ENCODE measurements around the gene PHLDA1. TPM values are rescaled to one million over a fixed set of nuclear protein-coding genes. Genes with fewer than 3 reads are reported as not detected.

PHLDA1 gene
- total and polyA plus RNA-seq, 2 experiments from 2014 or later, result 35.7 to 36.2 TPM

DNA sequence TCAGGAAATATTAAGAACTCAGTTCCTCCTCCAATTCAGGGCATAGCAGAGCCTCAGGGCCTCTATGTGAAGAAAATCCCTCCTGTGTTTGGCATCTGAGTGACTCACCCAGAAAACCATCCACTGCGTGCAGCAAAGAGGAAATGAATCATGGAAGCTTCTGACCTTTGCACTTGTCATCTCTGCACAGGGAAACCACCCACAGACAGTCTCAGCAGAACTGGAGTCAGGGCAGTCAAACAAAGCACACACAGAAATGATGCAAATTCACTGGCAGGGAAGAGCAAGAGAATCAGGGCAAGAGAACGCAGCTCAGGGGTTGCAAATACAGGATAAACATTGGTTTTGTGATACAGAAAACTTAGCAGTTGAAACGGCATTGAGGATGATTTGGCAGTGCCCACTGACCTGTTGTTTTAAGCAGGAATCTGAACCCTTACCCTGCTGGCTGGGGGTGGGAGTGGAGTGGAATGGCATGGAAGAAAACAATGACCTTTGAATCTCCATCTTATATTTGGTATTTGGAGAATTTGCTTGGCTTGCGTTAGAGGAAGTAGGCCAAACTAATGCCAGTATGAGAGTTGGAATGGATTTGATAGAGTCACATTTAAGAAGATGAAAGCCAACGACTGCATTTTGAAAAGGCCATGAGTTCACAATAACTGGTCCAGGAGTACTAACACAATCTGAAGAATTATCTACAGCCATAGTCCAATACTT, 53.5 kb downstream of the PHLDA1 start:
- Histone ChIP-seq H3F3A (ENCODE audit: insufficient read depth) (peaks cover 34% of the 10 kb centered on the region), H3K79me2 (ENCODE audit: insufficient read depth) (no peaks in the 10 kb centered on the region), H3K27ac (peak overlapping the region; percentile 95), H3K9ac (peak overlapping the region; percentile 74), H3K4me1 (ENCODE audit: insufficient read depth) (peaks cover 34% of the 10 kb centered on the region), H2AFZ (peak overlapping the region; percentile 60), H3K4me2 (ENCODE audit: unreplicated experiment) (peak overlapping the region; percentile 72), H3K27me3 (replicated peaks; ENCODE audit: insufficient read depth) (no peaks in the 10 kb centered on the region), H3K9me3 (ENCODE audit: low read depth) (no peaks in the 10 kb centered on the region), H4K20me1 (ENCODE audit: insufficient read depth) (no peaks in the 10 kb centered on the region), H3K4me3 (peak overlapping the region; percentile 14; the same call in 1 of the 2 replicates), H3K9me2 (ENCODE audit: insufficient read depth) (no peaks in the 10 kb centered on the region), H3K36me3 (ENCODE audit: low read depth) (no peaks in the 10 kb centered on the region)
- peak; percentile 99 for DNase-seq
- WGBS, 2 experiments (ENCODE audit: low coverage in 1 of 2, low lambda C conversion rate in 2 of 2, missing lambda C conversion rate in 2 of 2), result 2 to 3% methylated on average over 5 of the region's 5 CpGs
- in situ Hi-C loops (cut with MboI), result no loop called here
- TF ChIP-seq EZH2 (IDR thresholded peaks at IDR 0.05; ENCODE audit: insufficient read depth, poor library complexity, severe bottlenecking) (no peak), EZH2phosphoT487 (IDR thresholded peaks at IDR 0.05; ENCODE audit: insufficient read depth, low read depth) (no peak)

GRCh38 chr12:75977590-75977951, 54.0 kb downstream of the PHLDA1 start:
- Histone ChIP-seq H3K4me1 (ENCODE audit: insufficient read depth) (peaks cover 30% of the 10 kb centered on the region), H3K27ac (peak overlapping the region; percentile 95), H3K27me3 (replicated peaks; ENCODE audit: insufficient read depth) (no peaks in the 10 kb centered on the region), H3K36me3 (ENCODE audit: low read depth) (no peaks in the 10 kb centered on the region), H3K4me3 (no peak overlapping the region), H3K9me3 (ENCODE audit: low read depth) (no peaks in the 10 kb centered on the region), H3F3A (ENCODE audit: insufficient read depth) (peaks cover 34% of the 10 kb centered on the region), H3K4me2 (ENCODE audit: unreplicated experiment) (peak overlapping the region; percentile 61), H4K20me1 (ENCODE audit: insufficient read depth) (no peaks in the 10 kb centered on the region), H2AFZ (0 out of 2 replicates have a peak overlapping the region, but pooled peaks have one; percentile 26), H3K79me2 (ENCODE audit: insufficient read depth) (no peaks in the 10 kb centered on the region), H3K9me2 (ENCODE audit: insufficient read depth) (no peaks in the 10 kb centered on the region), H3K9ac (peak overlapping the region; percentile 72)
- in situ Hi-C loops (cut with MboI), result no loop called here
- no peak for DNase-seq
- TF ChIP-seq EZH2phosphoT487 (IDR thresholded peaks at IDR 0.05; ENCODE audit: insufficient read depth, low read depth), result no peak
- no peak for TF ChIP-seq EZH2 (IDR thresholded peaks at IDR 0.05; ENCODE audit: insufficient read depth, poor library complexity, severe bottlenecking)
- WGBS, 2 experiments (ENCODE audit: low coverage in 1 of 2, low lambda C conversion rate in 2 of 2, missing lambda C conversion rate in 2 of 2), result 33 to 41% methylated on average over 5 of the region's 5 CpGs

- H3K9me2 ChIP-seq (ENCODE audit: insufficient read depth), result no peaks in the 10 kb centered on the region
- H3F3A ChIP-seq (ENCODE audit: insufficient read depth), result peaks cover 34% of the 10 kb centered on the region
- WGBS, 2 experiments (ENCODE audit: low coverage in 1 of 2, low lambda C conversion rate in 2 of 2, missing lambda C conversion rate in 2 of 2), result 99% methylated on average over 3 of the region's 3 CpGs
- H3K4me3 ChIP-seq, result no peak overlapping the region
- H3K9ac ChIP-seq, result peak overlapping the region; percentile 72; the same call in 1 of the 2 replicates
- H3K27ac ChIP-seq, result peak overlapping the region; percentile 95
- no peaks in the 10 kb centered on the region for H3K27me3 ChIP-seq (replicated peaks; ENCODE audit: insufficient read depth)
- H4K20me1 ChIP-seq (ENCODE audit: insufficient read depth), result no peaks in the 10 kb centered on the region
- H3K9me3 ChIP-seq (ENCODE audit: low read depth), result no peaks in the 10 kb centered on the region
- 0 out of 2 replicates have a peak overlapping the region, but pooled peaks have one; percentile 26 for H2AFZ ChIP-seq
- H3K4me2 ChIP-seq (ENCODE audit: unreplicated experiment), result peak overlapping the region; percentile 61
- no peak for TF ChIP-seq EZH2 (IDR thresholded peaks at IDR 0.05; ENCODE audit: insufficient read depth, poor library complexity, severe bottlenecking)
- no peaks in the 10 kb centered on the region for H3K79me2 ChIP-seq (ENCODE audit: insufficient read depth)
- in situ Hi-C loops (cut with MboI), result no loop called here
- H3K4me1 ChIP-seq (ENCODE audit: insufficient read depth), result peaks cover 30% of the 10 kb centered on the region
- DNase-seq, result no peak
- no peaks in the 10 kb centered on the region for H3K36me3 ChIP-seq (ENCODE audit: low read depth)
These were observed 54.7 kb downstream of the PHLDA1 start for GRCh38 chr12:75976913-75977312.

DNA sequence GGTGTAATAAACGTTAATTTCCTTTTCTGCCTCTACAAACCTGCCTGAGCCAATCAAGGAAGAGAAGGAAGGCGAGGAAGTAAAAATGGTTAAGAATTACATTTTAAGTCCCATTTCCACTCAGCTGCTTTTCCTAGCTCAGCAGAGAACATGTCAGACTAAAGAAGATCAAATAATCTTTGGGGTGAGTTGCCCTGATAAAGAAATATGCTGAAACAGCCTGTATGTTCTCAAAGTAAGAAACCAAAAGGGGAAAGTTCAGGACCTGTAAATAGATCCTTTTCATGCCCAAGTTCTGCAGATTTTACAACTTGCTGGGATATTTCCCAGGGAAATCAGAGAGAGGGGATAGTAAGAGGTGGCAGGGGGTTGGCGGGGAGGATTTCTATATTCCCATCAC, 55.5 kb downstream of the PHLDA1 start:
- in situ Hi-C loops (cut with MboI), result no loop called here
- Histone ChIP-seq H3K9me2 (ENCODE audit: insufficient read depth) (no peaks in the 10 kb centered on the region), H3K4me3 (no peak overlapping the region), H3K27me3 (replicated peaks; ENCODE audit: insufficient read depth) (no peaks in the 10 kb centered on the region), H4K20me1 (ENCODE audit: insufficient read depth) (no peaks in the 10 kb centered on the region), H3K9ac (no peak overlapping the region), H2AFZ (no peak overlapping the region), H3K4me2 (ENCODE audit: unreplicated experiment) (no peak overlapping the region), H3K36me3 (ENCODE audit: low read depth) (no peaks in the 10 kb centered on the region), H3F3A (ENCODE audit: insufficient read depth) (peaks cover 34% of the 10 kb centered on the region), H3K27ac (no peak overlapping the region), H3K9me3 (ENCODE audit: low read depth) (no peaks in the 10 kb centered on the region), H3K79me2 (ENCODE audit: insufficient read depth) (no peaks in the 10 kb centered on the region), H3K4me1 (ENCODE audit: insufficient read depth) (peaks cover 30% of the 10 kb centered on the region)
- DNase-seq, result no peak
- 95 to 99% methylated on average over 3 of the region's 3 CpGs for WGBS, 2 experiments (ENCODE audit: low coverage in 1 of 2, low lambda C conversion rate in 2 of 2, missing lambda C conversion rate in 2 of 2)
- TF ChIP-seq EZH2phosphoT487 (IDR thresholded peaks at IDR 0.05; ENCODE audit: insufficient read depth, low read depth), result no peak
- no peak for TF ChIP-seq EZH2 (IDR thresholded peaks at IDR 0.05; ENCODE audit: insufficient read depth, poor library complexity, severe bottlenecking)

Measured in GM23248 (cell line).